ENCODE results near the gene SLIT3.

SLIT3 gene

GRCh38 chr5:169037466-169037865, 263.5 kb downstream of the SLIT3 start:
- H3K4me3 ChIP-seq (ENCODE audit: low read length): no peak overlapping the region
- TF ChIP-seq CTCF (conservative IDR thresholded peaks at IDR 0.05; ENCODE audit: low read depth, low read length): no peak
- DNase-seq (ENCODE audit: low read depth): no peak

GRCh38 chr5:169036079-169036805, 264.7 kb downstream of the SLIT3 start:
- no peak for DNase-seq (ENCODE audit: low read depth)
- H3K4me3 ChIP-seq (ENCODE audit: low read length): no peak overlapping the region
- TF ChIP-seq CTCF (conservative IDR thresholded peaks at IDR 0.05; ENCODE audit: low read depth, low read length): no peak

GRCh38 chr5:169029661-169030274, 271.2 kb downstream of the SLIT3 start:
- peak; percentile 54 for DNase-seq (ENCODE audit: low read depth)
- no peak for TF ChIP-seq CTCF (conservative IDR thresholded peaks at IDR 0.05; ENCODE audit: low read depth, low read length)
- H3K4me3 ChIP-seq (ENCODE audit: low read length): no peak overlapping the region

- no peak overlapping the region for H3K4me3 ChIP-seq (ENCODE audit: low read length)
- DNase-seq (ENCODE audit: low read depth): no peak
- no peak for TF ChIP-seq CTCF (conservative IDR thresholded peaks at IDR 0.05; ENCODE audit: low read depth, low read length)
Observed at GRCh38 chr5:169029037-169029436, 271.9 kb downstream of the SLIT3 start.

- DNase-seq (ENCODE audit: low read depth): no peak
Observed at GRCh38 chr5:169027501-169028061, 273.4 kb downstream of the SLIT3 start.

GRCh38 chr5:169025491-169025890, 275.4 kb downstream of the SLIT3 start:
- H3K4me3 ChIP-seq (ENCODE audit: low read length): no peak overlapping the region
- TF ChIP-seq CTCF (conservative IDR thresholded peaks at IDR 0.05; ENCODE audit: low read depth, low read length): no peak
- no peak for DNase-seq (ENCODE audit: low read depth)

More at GRCh38 chr5:169027501-169028061, 273.4 kb downstream of the SLIT3 start:
- no peak for TF ChIP-seq CTCF (conservative IDR thresholded peaks at IDR 0.05; ENCODE audit: low read depth, low read length)
- no peak overlapping the region for H3K4me3 ChIP-seq (ENCODE audit: low read length)

Data from retinal pigment epithelial cell (primary cell).